Heart left ventricle (tissue), 13 donors: ENCODE data around the gene CDT1.

Experiments
- POLR2A ChIP-seq, 2 donors: fragments of 450-650 bp; IDR thresholded peaks; one replicate each; pipeline ENCODE4 v1.6.1; 2017; ENCODE audit warnings: antibody characterized with exemption in 2 of 2, mild to moderate bottlenecking in 2 of 2, moderate library complexity in 2 of 2
- TF ChIP-seq, protein P1 (sequence below), 12 donors: fragments of 200-600 bp; sonication (generic) in 4 of 12; IDR thresholded peaks; one replicate each; pipeline versions ENCODE4 v1.5.0 to v1.8.0; 2018 to 2022; ENCODE audit warnings: antibody characterized with exemption in 12 of 12, mild to moderate bottlenecking in 5 of 12
- donor health status: ischemic (EF 13 %, LVEDD 7.1; RV severe dilation, severe dysfunction).
- donor health status: DM: no; HTN: yes; CAD: no.
- donor health status: DM: no; HTN: no; CAD: no.
- donor health status: ischemic (EF 25% LVEDD 6.9; RV normal size, moderate dysfunction).
- donor health status: ischemic (EF 25% LVEDD 5.7; RV mildly dilated, moderate dysfunction).
- donor health status: ischemic (EF 35%, LVEDD 5.7; RV mildly dilated, moderate dysfunction).
- donor health status: nonischemic (EF 11% LVEDD 7.7; RV severe dilation, severe dysfunction).
- donor health status: DM: yes; HTN: yes; CAD: no.
- donor health status: PGD.
- donor health status: ischemic (EF 29% LVEDD 5.4; RV normal size, mild dysfunction).
- donor health status: nonischemic (EF 23%, LVEDD 6.1; RV moderate dilation, normal function).

DNA sequence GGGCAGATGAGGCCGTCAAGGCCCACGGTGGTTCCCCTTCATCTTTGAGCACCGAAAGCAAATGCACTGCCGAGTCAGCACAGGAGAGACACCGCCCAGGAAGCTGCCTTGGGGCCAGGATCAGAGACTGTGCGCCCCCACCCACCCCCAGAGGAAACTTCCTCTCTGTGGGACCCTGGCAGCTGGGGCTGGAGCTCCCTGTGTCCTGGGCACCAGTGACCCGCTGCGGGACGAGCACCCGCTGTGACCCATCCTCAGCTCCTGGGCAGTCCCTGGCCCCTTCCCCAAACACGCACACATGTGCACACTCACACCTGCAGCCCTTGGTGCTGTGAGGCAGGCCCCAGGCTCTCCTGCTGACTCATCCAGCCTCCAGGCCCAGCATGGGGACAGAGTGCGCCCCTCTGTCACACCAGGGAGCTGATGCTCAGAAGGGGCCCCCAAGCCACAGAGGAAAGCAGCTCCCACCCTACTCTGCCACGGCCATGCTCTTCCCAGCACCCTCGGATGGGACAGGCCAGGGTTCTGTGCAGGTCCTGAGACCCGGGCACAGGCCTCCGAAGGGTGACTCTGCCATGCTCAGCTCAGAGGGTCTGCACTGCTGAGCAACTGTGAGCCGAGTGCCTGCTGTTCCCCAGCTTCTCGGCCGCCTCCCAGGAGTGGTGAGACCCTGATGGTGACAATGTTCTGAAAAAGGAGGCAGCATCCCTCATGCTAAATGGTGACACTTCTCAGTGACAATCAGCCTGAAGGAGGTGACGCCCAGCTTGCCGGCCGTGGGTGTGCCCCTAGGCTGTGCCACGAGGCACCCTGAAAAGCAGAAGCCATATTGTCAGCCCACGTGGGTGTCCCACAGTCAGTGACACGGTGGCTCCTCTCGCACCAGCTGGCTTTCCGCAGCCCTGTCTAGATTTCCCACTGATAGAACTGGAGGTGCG lies 22.2 kb upstream of the CDT1 start:
- TF ChIP-seq, protein P1, sequence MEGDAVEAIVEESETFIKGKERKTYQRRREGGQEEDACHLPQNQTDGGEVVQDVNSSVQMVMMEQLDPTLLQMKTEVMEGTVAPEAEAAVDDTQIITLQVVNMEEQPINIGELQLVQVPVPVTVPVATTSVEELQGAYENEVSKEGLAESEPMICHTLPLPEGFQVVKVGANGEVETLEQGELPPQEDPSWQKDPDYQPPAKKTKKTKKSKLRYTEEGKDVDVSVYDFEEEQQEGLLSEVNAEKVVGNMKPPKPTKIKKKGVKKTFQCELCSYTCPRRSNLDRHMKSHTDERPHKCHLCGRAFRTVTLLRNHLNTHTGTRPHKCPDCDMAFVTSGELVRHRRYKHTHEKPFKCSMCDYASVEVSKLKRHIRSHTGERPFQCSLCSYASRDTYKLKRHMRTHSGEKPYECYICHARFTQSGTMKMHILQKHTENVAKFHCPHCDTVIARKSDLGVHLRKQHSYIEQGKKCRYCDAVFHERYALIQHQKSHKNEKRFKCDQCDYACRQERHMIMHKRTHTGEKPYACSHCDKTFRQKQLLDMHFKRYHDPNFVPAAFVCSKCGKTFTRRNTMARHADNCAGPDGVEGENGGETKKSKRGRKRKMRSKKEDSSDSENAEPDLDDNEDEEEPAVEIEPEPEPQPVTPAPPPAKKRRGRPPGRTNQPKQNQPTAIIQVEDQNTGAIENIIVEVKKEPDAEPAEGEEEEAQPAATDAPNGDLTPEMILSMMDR (IDR thresholded peaks at IDR 0.05): no peak
- no peak for TF ChIP-seq POLR2A (IDR thresholded peaks at IDR 0.05)
